ENCODE measurements around the gene SPEN. TPM values are rescaled to one million over a fixed set of nuclear protein-coding genes. Genes with fewer than 3 reads are reported as not detected.
A peak's percentile ranks its signal among the peaks of the same experiment; 100 is the strongest.
"Not testable (repeated sequence)": the region's sequence is repeated elsewhere in the genome, so short reads cannot be mapped to it uniquely, and the experiment has no call there.

Gene SPEN
- total RNA-seq, 1 donor from 2014 or later = 55.2 TPM

DNA sequence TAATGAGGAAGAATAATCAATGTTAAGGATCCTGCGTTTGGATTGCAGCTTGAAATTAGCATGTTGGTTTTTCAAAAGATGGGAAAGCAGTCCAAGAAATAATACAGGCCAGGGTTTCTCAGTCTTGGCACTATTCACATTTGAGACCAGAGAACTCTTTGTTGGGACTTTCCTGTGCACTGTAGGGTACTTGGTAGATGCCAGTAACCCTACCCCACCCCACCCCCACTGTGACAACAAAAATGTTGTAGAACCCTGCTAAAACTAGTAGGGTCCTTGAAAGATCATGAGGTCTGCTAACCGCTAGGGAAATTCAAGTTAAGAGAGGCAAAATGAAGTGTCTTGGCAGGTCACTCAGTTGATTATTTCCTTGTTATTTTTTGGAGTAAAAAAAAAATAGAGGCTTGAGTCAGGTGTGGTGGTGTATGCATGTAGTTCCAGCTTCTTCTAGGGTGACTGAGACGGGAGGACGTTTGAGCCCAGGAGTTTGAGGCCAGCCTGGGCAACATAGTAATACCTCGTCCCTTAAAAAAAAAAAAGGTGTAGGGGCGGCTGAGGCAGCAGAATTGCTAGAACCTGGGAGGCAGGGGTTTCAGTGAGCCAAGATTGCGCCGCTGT lies 53.3 kb downstream of the SPEN start:
- intact Hi-C loops (cut with DNase I) = loop anchor here (10.0 kb wide), 1 partner anchor 86 kb away; no protein-coding TSS in a partner anchor
- Histone ChIP-seq H3K27ac (no peak overlapping the region), H3K9me3 (no peaks in the 10 kb centered on the region), H3K36me3 (no peaks in the 10 kb centered on the region), H3K4me3 (no peak overlapping the region), H3K27me3 (no peaks in the 10 kb centered on the region), H3K4me1 (peaks cover 52% of the 10 kb centered on the region)
- no peak for DNase-seq (ENCODE audit: extremely low spot score in 2 of 2)
- TF ChIP-seq, protein P1, sequence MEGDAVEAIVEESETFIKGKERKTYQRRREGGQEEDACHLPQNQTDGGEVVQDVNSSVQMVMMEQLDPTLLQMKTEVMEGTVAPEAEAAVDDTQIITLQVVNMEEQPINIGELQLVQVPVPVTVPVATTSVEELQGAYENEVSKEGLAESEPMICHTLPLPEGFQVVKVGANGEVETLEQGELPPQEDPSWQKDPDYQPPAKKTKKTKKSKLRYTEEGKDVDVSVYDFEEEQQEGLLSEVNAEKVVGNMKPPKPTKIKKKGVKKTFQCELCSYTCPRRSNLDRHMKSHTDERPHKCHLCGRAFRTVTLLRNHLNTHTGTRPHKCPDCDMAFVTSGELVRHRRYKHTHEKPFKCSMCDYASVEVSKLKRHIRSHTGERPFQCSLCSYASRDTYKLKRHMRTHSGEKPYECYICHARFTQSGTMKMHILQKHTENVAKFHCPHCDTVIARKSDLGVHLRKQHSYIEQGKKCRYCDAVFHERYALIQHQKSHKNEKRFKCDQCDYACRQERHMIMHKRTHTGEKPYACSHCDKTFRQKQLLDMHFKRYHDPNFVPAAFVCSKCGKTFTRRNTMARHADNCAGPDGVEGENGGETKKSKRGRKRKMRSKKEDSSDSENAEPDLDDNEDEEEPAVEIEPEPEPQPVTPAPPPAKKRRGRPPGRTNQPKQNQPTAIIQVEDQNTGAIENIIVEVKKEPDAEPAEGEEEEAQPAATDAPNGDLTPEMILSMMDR (IDR thresholded peaks at IDR 0.05) = no peak
- TF ChIP-seq POLR2A (IDR thresholded peaks at IDR 0.05) = no peak
- TF ChIP-seq POLR2AphosphoS5 (IDR thresholded peaks at IDR 0.05; ENCODE audit: insufficient read depth in 1 of 2, low read depth in 1 of 2) = no peak

DNA sequence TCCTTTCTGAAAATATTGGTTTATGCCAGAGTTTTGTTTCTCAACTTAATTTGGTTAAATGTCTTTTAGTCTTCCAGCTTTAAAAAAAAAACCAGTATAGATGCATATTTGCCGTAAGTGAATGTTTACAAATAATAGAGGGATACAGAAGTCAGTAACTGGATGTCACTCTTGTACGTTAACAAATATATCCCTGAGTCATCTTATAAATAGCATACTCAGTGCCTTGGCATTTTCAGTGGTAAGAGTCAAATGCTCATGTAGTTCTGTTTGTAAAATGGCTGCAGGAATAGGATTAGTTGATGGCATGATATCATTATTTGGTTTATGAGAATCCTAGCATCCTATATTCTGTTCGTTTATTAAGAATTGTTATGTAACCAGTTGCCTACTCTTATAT lies 55.4 kb downstream of the SPEN start:
- Histone ChIP-seq H3K4me1 (peaks cover 46% of the 10 kb centered on the region), H3K36me3 (no peaks in the 10 kb centered on the region), H3K4me3 (no peak overlapping the region), H3K9me3 (no peaks in the 10 kb centered on the region), H3K27ac (no peak overlapping the region), H3K27me3 (no peaks in the 10 kb centered on the region)
- TF ChIP-seq, protein P1 (IDR thresholded peaks at IDR 0.05) = no peak
- TF ChIP-seq POLR2AphosphoS5 (IDR thresholded peaks at IDR 0.05; ENCODE audit: insufficient read depth in 1 of 2, low read depth in 1 of 2) (peak in 1 of 2 donors; percentile 44), POLR2A (IDR thresholded peaks at IDR 0.05) (no peak)
- no peak for DNase-seq (ENCODE audit: extremely low spot score in 2 of 2)
- intact Hi-C loops (cut with DNase I) = loop anchor here (10.0 kb wide), 1 partner anchor 88 kb away; no protein-coding TSS in a partner anchor

DNA sequence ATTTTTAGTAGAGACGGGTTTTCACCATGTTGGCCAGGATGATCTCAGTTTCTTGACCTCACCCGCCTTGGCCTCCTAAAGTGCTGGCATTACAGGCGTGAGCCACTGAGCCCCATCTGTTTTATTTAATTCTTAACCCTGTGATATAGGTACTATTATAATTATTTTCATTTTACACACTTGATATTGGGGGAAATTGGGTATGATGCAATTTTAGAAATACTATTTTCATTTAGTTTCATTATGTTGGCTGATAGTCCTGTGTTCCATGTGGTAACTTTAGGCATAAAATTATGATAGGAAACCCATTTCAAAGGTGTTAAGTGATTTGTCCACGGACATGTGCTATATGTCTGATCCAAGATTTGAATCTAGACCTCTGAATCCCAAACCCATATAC lies 61.1 kb downstream of the SPEN start:
- H3K27ac ChIP-seq = no peak overlapping the region
- H3K4me3 ChIP-seq = no peak overlapping the region
- H3K4me1 ChIP-seq = peaks cover 25% of the 10 kb centered on the region
- no peaks in the 10 kb centered on the region for H3K27me3 ChIP-seq
- no peak for DNase-seq (ENCODE audit: extremely low spot score in 2 of 2)
- TF ChIP-seq POLR2AphosphoS5 (IDR thresholded peaks at IDR 0.05; ENCODE audit: insufficient read depth in 1 of 2, low read depth in 1 of 2) = no peak
- TF ChIP-seq, protein P1 (IDR thresholded peaks at IDR 0.05) = no peak
- no peak for TF ChIP-seq POLR2A (IDR thresholded peaks at IDR 0.05)
- intact Hi-C loops (cut with DNase I) = loop anchor here (10.0 kb wide), 1 partner anchor 94 kb away; no protein-coding TSS in a partner anchor
- peaks cover 0 to 33% of the 10 kb centered on the region in 2 donors for H3K36me3 ChIP-seq
- H3K9me3 ChIP-seq = no peaks in the 10 kb centered on the region

DNA sequence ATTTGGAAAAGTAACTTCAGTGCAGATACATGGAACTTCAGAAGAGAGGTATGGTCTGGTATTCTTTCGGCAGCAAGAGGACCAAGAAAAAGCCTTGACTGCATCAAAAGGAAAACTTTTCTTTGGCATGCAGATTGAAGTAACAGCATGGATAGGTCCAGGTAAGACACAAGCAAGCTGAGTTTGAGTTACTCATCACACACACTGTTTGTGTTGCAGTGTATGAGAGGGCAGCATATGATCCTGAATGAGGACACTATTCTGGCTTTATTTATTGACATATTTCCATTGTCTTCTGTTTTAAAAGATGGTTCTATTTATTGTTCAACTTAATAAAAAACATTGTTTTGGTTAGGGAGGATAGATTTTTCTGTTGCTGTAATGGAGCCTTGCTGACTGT lies 63.6 kb downstream of the SPEN start:
- Histone ChIP-seq H3K27ac (no peak overlapping the region), H3K27me3 (no peaks in the 10 kb centered on the region), H3K4me3 (no peak overlapping the region), H3K9me3 (no peaks in the 10 kb centered on the region), H3K36me3 (peaks cover 0 to 37% of the 10 kb centered on the region in 2 donors), H3K4me1 (peaks cover 22% of the 10 kb centered on the region)
- intact Hi-C loops (cut with DNase I) = no loop called here
- no peak for DNase-seq (ENCODE audit: extremely low spot score in 2 of 2)
- TF ChIP-seq POLR2A (IDR thresholded peaks at IDR 0.05) (no peak), POLR2AphosphoS5 (IDR thresholded peaks at IDR 0.05; ENCODE audit: insufficient read depth in 1 of 2, low read depth in 1 of 2) (no peak)
- TF ChIP-seq, protein P1 (IDR thresholded peaks at IDR 0.05) = no peak

DNA sequence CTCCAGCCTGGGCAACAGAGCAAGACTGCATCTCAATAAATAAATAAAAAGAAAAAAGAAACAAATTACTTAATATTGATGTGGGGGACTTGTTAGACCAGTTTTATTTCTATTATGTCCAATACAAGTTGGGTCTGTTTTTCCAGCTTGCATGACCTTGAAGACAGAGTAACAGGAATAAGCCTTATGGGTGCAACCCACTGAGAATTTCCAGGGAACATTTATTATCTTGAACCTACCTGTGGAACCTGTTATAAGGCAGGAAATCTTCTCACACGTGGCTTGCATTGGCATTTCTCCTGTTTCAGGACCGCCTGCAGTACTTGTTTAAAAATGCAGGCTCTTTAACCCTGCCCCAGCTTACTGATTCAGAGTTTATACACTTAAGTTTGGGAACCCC lies 64.4 kb downstream of the SPEN start:
- Histone ChIP-seq H3K36me3 (peaks cover 0 to 40% of the 10 kb centered on the region in 2 donors), H3K4me3 (no peak overlapping the region), H3K9me3 (no peaks in the 10 kb centered on the region), H3K4me1 (peaks cover 23% of the 10 kb centered on the region), H3K27ac (no peak overlapping the region), H3K27me3 (no peaks in the 10 kb centered on the region)
- no peak for DNase-seq (ENCODE audit: extremely low spot score in 2 of 2)
- intact Hi-C loops (cut with DNase I) = no loop called here
- TF ChIP-seq POLR2AphosphoS5 (IDR thresholded peaks at IDR 0.05; ENCODE audit: insufficient read depth in 1 of 2, low read depth in 1 of 2) (peak in 1 of 2 donors; percentile 54), POLR2A (IDR thresholded peaks at IDR 0.05) (no peak)
- TF ChIP-seq, protein P1 (IDR thresholded peaks at IDR 0.05) = no peak

DNA sequence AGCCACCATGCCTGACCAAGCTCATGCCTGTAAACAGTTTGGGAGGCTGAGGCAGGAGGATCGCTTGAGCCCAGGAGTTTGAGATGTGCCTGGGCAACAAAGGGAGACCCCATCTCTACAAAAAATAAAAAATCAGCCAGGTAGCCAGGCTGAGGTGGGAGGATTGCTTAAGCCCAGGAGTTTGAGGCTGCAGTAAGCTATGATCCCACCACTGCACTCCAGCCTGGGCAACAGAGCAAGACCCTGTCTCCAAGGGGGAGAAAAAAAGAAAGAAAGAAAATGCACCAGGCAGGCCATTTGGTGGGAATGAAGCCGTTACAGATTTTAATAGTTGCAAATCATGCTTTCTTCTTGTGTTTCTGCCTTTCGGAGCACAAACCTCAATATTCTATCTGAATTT lies 66.1 kb downstream of the SPEN start:
- H3K9me3 ChIP-seq; H3K27ac ChIP-seq; intact Hi-C loops (cut with DNase I); H3K4me3 ChIP-seq; H3K27me3 ChIP-seq; DNase-seq (ENCODE audit: extremely low spot score in 2 of 2): not testable (repeated sequence)
- Histone ChIP-seq H3K36me3 (peaks cover 0 to 47% of the 10 kb centered on the region in 2 donors), H3K4me1 (peaks cover 22% of the 10 kb centered on the region)

Measured in vagina (tissue), 2 donors.